ENCODE measurements around the gene HLA-G. TPM values are rescaled to one million over a fixed set of nuclear protein-coding genes. Genes with fewer than 3 reads are reported as not detected.

Gene HLA-G
- total RNA-seq, 1 donor from 2014 or later, result 0.56 TPM

DNA sequence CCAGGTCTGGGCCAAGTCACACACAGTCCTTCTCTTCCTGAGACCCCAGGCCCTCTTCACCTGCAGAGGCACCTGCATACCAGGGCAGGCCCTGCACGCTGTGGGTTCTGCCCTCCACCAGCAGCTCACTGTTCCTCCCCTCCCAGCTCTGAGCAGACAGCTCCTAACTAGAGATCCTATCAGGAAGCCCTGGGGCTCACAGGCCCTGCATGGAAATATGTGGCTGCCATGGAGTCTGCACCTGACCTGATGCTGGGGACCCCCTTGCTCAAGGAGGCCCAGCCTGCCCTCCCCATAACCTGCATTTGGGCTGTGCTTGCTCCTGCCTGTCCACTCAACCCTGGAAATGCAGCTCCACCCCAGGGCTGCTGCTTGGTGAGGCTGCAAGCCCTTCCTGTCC lies 14.6 kb upstream of the HLA-G start:
- Mint-ChIP-seq H3K36me3 (no peaks in the 10 kb centered on the region), H3K4me3 (no peak overlapping the region), H3K27ac (no peak overlapping the region), H3K9me3 (no peaks in the 10 kb centered on the region), H3K4me1 (peaks cover 5% of the 10 kb centered on the region), H3K27me3 (ENCODE audit: low read depth) (peaks cover 28% of the 10 kb centered on the region)
- TF ChIP-seq, protein P1, sequence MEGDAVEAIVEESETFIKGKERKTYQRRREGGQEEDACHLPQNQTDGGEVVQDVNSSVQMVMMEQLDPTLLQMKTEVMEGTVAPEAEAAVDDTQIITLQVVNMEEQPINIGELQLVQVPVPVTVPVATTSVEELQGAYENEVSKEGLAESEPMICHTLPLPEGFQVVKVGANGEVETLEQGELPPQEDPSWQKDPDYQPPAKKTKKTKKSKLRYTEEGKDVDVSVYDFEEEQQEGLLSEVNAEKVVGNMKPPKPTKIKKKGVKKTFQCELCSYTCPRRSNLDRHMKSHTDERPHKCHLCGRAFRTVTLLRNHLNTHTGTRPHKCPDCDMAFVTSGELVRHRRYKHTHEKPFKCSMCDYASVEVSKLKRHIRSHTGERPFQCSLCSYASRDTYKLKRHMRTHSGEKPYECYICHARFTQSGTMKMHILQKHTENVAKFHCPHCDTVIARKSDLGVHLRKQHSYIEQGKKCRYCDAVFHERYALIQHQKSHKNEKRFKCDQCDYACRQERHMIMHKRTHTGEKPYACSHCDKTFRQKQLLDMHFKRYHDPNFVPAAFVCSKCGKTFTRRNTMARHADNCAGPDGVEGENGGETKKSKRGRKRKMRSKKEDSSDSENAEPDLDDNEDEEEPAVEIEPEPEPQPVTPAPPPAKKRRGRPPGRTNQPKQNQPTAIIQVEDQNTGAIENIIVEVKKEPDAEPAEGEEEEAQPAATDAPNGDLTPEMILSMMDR (IDR thresholded peaks at IDR 0.05; ENCODE audit: unreplicated experiment), result no peak
- DNase-seq (ENCODE audit: low spot score in 2 of 2, unreplicated experiment in 2 of 2), result no peak

DNA sequence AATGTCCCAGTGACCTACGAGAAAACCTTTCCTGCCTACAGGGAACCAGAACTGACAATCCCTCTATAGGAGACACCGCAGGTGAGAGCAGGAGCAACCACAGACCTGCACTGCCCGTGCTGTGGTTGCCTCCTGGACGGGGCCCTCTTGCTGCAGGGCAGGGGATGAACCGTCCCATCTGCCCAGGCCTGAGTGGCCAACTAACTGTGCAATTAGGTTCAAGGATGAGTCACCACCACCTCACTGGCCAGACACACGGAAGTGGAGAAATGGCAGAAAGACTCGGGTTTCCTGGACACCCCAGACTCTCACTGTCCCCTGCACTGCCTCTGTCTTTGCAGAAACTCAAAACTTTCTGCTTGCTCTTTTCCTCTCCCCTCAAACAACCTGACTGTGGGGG lies 13.8 kb upstream of the HLA-G start:
- Mint-ChIP-seq H3K27ac (no peak overlapping the region), H3K4me3 (no peak overlapping the region), H3K9me3 (no peaks in the 10 kb centered on the region), H3K27me3 (ENCODE audit: low read depth) (peaks cover 30% of the 10 kb centered on the region), H3K36me3 (no peaks in the 10 kb centered on the region), H3K4me1 (peaks cover 5% of the 10 kb centered on the region)
- DNase-seq (ENCODE audit: low spot score in 2 of 2, unreplicated experiment in 2 of 2), result no peak
- TF ChIP-seq, protein P1 (IDR thresholded peaks at IDR 0.05; ENCODE audit: unreplicated experiment), result no peak

DNA sequence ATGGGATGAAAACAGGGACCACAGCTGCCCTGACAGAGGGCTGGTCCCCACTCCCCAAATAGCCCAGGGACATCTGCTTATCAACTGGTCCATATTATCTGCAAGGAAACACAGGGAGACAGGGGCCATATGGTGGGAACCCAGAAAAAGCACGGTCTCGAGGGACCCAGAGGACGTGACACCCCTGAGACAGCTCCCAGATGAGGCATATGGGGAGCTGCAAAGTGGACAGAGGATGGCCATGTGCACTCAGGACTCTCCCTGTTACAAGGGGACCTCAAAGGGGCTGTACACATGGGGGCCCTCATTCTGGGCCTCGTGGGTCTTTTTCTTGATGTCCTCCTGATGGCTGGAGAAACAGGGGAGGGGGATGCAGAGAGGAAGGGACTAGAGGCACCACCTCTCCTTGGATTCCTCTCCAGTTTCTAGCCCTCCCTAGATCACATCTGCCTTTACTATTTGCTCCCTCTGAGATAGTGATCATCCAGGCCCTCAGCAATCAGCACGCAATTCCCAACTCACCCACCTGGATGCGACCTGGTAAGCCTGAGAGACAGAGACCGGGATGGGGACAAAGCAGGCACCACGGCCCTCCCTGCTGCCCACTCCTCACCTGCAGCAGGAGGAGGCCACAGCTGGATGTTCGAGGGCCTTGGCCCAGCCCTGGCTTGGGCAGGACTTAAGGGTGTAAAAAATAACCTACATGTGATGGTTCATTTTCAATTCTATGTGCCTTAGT lies 13.1 kb upstream of the HLA-G start:
- H3K4me3 Mint-ChIP-seq, result no peak overlapping the region
- H3K27ac Mint-ChIP-seq, result no peak overlapping the region
- DNase-seq (ENCODE audit: low spot score in 2 of 2, unreplicated experiment in 2 of 2), result no peak
- peaks cover 33% of the 10 kb centered on the region for H3K27me3 Mint-ChIP-seq (ENCODE audit: low read depth)
- H3K4me1 Mint-ChIP-seq, result peaks cover 5% of the 10 kb centered on the region
- TF ChIP-seq, protein P1 (IDR thresholded peaks at IDR 0.05; ENCODE audit: unreplicated experiment), result no peak
- no peaks in the 10 kb centered on the region for H3K9me3 Mint-ChIP-seq
- no peaks in the 10 kb centered on the region for H3K36me3 Mint-ChIP-seq

DNA sequence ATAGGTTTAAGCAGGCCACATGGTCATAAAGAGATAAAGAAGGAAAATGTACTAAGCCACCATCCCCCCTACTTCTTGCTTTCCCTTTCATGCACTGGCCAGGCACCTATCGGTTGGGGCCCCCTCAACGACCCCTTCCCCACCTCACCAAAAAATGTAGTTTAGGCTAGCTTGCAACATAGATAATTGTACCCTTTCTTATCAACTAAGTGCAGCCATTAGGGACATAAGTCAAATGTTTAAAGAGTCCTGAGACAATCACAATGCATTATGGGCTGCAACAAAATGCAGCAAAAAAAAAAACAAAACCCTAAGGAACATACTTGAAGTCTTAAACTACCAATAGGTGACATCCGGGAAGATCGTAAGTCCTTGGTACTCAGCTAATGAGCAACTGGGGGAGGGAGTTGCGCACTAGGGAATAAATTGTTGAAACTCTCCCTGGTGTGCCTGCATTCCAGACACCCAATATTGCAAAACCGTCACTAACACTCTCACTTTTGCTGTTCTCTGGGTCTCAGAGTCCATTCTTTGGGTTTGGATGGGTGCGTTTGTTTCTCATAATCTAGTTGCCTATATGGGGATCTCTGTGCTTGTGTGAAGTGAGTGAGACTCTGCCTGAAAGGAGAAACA lies 12.4 kb upstream of the HLA-G start:
- TF ChIP-seq, protein P1 (IDR thresholded peaks at IDR 0.05; ENCODE audit: unreplicated experiment), result no peak
- peaks cover 32% of the 10 kb centered on the region for H3K27me3 Mint-ChIP-seq (ENCODE audit: low read depth)
- H3K36me3 Mint-ChIP-seq, result no peaks in the 10 kb centered on the region
- no peak overlapping the region for H3K4me3 Mint-ChIP-seq
- H3K4me1 Mint-ChIP-seq, result peaks cover 5% of the 10 kb centered on the region
- no peak overlapping the region for H3K27ac Mint-ChIP-seq
- no peaks in the 10 kb centered on the region for H3K9me3 Mint-ChIP-seq
- DNase-seq (ENCODE audit: low spot score in 2 of 2, unreplicated experiment in 2 of 2), result no peak

DNA sequence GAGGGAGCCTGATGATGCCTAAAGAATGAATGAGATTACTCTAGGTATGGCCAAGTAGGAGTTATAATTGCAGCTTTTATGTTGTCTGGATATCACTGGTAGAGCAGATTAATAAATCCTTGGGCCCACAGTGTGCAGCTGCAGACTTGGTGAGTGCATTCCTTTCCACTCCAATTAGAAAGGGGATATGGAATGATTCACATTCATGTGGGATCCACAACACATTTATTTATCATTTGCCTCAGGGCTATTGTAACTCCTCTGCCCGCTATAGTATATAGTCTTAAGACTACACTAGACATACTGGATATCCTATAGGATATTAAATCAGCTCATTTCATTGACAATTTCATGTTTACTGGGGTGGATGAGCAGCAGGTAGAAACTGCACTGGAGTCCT lies 11.6 kb upstream of the HLA-G start:
- TF ChIP-seq, protein P1 (IDR thresholded peaks at IDR 0.05; ENCODE audit: unreplicated experiment), result no peak
- Mint-ChIP-seq H3K36me3 (no peaks in the 10 kb centered on the region), H3K9me3 (no peaks in the 10 kb centered on the region), H3K27ac (no peak overlapping the region), H3K4me3 (no peak overlapping the region), H3K4me1 (peaks cover 5% of the 10 kb centered on the region), H3K27me3 (ENCODE audit: low read depth) (peaks cover 33% of the 10 kb centered on the region)
- no peak for DNase-seq (ENCODE audit: low spot score in 2 of 2, unreplicated experiment in 2 of 2)

Measured in mesothelial cell of epicardium (in vitro differentiated cells).